Fibroblast of the aortic adventitia (primary cell): ENCODE results near the gene TEX12. TPM values are rescaled to one million over a fixed set of nuclear protein-coding genes. Genes with fewer than 3 reads are reported as not detected.

Experiments used
- DNase-seq: peaks from one replicate; pipeline ENCODE4 v3.0.0-alpha.2; 2010; ENCODE audit warnings: low read depth
- H3K4me3 ChIP-seq: 2 replicates; pipeline ENCODE4 v1.5.1; 2011; ENCODE audit warnings: low read depth, mild to moderate bottlenecking, control low read depth, low read length, moderate library complexity
- CTCF ChIP-seq: IDR thresholded peaks from 2 replicates; pipeline ENCODE4 v1.5.1; 2011; ENCODE audit warnings: mild to moderate bottlenecking, low read length, control low read depth, inconsistent platforms; ENCODE audit not compliant: insufficient read depth
- small RNA-seq: library from RNA; depleted of rRNA; stranded (forward); fragments of <200 nt; gene quantifications from one replicate; pipeline ENCODE3, GENCODE V24; 2012
- total RNA-seq: library from RNA; depleted of rRNA; stranded (reverse); fragments of >200 nt; gene quantifications from 2 replicates; pipeline ENCODE4 v1.2.3, GENCODE V29; 2012; ENCODE audit warnings: low replicate concordance

The TEX12 gene
- total RNA-seq, 1 donor, result 0.36 TPM

DNA sequence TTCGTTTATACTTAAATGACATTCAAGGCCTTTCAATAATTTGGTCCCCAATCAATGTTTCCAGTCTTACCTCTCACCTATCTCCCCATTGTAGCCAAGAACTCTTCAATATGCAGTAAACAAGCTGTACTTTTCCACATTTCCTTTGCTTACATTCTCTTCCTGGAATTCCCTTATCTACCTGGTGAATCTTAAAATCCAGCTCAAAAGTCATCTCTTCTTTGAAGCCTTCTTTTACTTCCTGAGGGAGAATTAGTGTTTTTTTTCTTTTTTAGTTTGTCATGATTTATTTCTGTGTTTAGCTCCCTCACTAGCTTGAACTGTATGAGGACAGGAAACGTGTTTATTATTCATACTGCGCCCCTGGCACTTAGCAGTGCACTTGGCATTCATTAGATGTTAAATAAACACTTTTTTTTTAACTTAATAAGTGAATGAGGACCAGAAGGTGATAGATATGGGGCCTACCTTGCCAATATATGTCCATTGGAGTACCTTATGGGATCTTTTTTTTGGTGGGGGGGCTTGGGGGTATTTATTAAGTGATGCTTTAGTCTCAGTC is 54.2 kb downstream of the TEX12 start:
- no peak overlapping the region for H3K4me3 ChIP-seq
- DNase-seq, result peak; percentile 36
- TF ChIP-seq CTCF, result no peak

Small RNAs within 50 kb of the gene (small RNA-seq; reads per million reads assigned to genes)
- gene MRPS36P4, result not detected

Other genes starting within 250 kb of the TEX12 start
- gene C11orf52, start 248.5 kb upstream of the TEX12 start, total RNA-seq, result 0.63 TPM in 1 of 2 replicates, not detected in the other
- gene DIXDC1, start 230.0 kb upstream of the TEX12 start, total RNA-seq, result 22.1 and 24.8 TPM in 2 replicates
- gene DLAT, start 142.0 kb upstream of the TEX12 start, total RNA-seq, result 16.6 and 35.0 TPM in 2 replicates
- 5.1 and 5.5 TPM in 2 replicates for gene PIH1D2, start 93.4 kb upstream of the TEX12 start, total RNA-seq
- 26.2 and 31.1 TPM in 2 replicates for gene NKAPD1, start 93.1 kb upstream of the TEX12 start, total RNA-seq
- 27.5 and 41.5 TPM in 2 replicates for gene TIMM8B, start 80.6 kb upstream of the TEX12 start, total RNA-seq
- gene SDHD, start 80.5 kb upstream of the TEX12 start, total RNA-seq, result 40.1 and 110 TPM in 2 replicates
- 0.81 and 1.4 TPM in 2 replicates for gene IL18, start 3.3 kb upstream of the TEX12 start, total RNA-seq
- gene BCO2, start 8.1 kb downstream of the TEX12 start, total RNA-seq, result 1.5 and 4.0 TPM in 2 replicates
- gene PTS, start 59.1 kb downstream of the TEX12 start, total RNA-seq, result 19.7 and 52.2 TPM in 2 replicates
- not detected in 2 replicates for gene PLET1, start 93.5 kb downstream of the TEX12 start, total RNA-seq